ENCODE results near the gene RBM20.
A peak's percentile ranks its signal among the peaks of the same experiment; 100 is the strongest.

The RBM20 gene

DNA sequence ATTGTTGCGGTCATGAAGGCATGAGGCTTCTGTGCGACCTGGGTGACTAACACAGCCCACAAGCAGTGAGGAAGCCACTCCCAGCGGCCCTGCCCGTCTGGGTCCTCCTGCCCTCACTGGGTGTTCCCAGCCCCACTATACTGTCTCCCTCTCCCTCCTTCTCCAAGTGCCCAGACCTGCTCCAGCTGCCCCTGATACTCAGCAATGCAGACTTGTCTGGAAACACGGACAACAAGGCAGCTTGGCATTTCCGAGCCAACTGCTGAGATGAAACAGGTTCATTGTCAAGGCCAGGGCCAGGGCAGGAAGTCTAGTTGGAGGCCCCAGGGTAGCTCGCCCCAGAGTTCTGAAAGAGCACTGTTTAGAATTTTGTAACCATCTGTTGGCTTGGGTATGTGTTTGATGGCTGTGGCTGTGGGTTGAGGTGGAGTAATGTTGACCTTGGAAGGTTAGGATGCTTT, 95.7 kb downstream of the RBM20 start:
- DNase-seq (ENCODE audit: low spot score), result peak; percentile 94

DNA sequence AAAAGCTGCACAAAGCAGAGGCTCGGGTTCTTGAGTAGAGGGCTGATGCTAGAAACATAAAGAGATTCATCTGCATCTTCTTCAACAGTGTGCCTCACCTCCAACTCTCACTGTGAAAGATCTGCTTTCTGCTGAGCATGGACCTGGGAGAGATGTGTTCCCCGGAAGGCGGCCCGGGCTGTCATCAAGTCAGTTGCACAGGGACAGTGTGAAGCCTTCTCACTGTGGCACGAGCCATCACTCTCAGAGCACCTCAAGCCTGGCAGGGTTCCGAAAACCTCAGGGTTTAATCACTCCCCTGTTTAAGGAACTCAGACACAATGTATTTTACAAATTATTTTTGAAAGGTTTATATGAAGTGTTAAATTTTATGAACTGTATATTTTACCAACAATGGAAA, 98.7 kb downstream of the RBM20 start:
- DNase-seq (ENCODE audit: low spot score), result no peak

DNA sequence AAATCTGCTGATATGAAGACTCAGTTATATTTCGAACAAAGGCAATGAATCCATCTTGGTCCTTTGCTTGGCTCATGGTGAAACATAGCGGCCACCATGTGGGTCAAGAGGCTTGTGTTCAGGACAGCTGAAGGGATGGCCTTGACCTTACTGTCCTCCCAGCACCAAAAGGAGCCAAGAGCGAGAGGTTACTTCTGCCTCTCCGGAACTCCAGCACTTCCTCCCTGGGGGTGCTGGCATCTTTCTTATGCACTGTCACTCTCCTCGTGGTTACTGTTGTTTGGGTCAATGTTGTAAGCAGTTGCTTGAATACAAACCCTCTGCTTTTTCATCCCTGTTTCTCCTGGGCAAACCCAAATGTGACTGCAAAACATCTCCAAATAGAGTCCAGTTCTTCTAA, 100.6 kb downstream of the RBM20 start:
- DNase-seq (ENCODE audit: low spot score), result no peak

DNA sequence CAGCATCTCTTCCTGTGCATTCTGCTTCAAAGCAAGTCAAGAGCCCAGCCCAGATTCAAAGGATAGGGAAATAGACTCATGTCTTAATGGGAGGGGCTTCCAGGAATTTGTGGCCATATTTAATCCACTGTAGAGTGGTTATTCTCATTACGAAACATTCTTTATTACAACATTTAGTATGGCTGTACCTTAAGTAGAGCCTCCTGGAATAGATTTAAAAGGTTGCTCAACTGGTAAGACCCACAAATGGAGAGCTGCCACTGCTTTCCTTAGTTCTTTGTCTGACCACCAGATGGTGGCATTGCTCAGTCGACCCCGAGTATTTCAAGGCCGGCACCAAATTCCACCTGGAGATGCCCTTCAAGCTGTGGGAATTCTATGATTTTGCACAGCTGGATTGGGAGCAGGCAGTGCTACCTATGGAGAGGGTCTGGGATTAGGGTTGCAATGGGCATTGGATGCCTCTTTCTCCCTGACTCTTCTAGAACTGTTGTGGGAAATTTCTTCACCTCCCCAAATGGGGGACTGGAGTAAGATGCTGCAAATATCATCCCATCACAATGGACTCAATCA, 102.2 kb downstream of the RBM20 start:
- DNase-seq (ENCODE audit: low spot score), result peak; percentile 73

DNA sequence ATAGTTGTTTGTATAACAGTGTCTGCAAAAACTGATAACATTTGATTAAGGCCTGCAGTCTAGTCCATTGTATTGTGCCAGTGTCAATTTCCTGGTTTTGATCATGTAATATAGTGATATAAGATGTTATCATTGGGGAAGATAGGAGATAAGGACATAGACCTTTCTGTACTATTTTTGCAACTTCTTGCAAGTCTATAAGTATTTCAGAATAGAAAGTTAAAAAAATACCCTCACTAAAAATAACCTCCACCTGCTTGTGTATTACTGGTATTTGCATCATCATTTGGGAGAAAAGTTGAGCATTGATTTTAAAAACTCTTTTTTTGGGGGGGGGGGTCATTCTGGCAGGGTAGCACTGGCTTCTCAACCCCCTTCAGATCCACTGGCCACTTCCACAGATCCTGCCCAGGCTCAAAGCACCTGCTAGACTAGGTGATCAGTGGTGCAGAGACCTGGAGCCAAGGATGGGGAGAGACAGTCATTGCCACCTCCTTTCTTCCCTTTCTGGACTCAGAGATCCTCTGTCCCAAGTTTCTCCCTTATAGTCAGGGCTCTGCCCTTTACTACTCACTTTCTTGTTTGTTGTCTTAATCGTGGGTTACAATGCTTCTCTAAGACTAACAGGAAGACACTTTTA, 103.0 kb downstream of the RBM20 start:
- no peak for DNase-seq (ENCODE audit: low spot score)

DNA sequence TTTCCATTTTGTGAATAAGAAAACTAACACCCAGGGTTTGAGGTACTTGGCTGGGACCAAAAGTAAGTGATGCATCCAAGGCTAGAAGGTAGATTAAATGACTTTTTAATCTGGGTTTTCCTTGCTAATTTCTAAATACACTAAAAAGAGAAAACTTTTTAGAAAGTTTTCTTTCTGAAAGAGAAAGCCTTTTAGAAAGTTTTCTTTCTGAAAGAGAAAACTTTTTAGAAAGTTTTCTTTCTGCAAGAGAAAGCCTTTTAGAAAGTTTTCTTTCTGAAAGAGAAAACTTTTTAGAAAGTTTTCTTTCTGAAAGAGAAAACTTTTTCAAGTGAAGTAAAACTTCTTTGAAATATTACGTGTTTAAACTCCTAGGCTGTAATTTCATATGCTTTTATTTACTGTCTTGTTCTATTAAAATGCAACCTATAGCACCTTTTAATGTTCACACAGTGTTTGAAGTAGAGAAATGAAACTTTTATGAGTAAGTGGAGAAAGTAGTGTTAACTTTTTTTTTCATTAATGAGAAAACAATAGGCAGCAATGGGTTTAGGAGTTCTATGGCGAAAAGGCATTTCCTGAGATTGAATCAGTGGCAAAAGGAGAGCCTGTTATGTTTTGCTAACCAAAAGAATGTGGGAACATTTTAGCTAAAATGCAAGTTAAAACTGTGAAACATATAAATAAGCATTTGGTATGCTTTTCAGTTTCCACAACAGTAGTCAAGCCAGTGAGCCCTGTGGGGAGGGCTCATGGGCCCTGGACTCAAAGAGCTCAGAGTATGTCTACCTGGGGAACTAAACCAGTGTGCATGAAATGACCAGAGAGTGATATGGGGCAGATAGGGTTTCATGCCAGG, 103.7 kb downstream of the RBM20 start:
- no peak for DNase-seq (ENCODE audit: low spot score)

DNA sequence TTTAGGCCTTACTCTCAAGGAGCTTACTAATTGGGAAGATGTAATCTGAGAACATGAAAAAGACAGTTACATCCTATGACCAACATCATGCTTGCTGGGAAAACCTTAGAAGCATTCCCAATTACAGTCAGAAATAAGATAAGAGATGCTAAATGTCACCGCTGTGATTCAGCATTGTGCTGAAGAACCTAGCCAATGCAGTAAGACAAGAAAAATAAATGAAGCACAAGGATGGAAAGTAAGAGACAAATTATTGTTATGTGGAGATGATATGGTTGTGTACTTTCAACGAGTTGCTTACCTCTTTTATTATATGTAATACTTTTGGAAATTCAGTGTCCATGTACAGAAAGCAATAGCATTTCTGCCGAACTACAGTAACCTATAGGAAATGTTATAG, 104.8 kb downstream of the RBM20 start:
- no peak for DNase-seq (ENCODE audit: low spot score)

DNA sequence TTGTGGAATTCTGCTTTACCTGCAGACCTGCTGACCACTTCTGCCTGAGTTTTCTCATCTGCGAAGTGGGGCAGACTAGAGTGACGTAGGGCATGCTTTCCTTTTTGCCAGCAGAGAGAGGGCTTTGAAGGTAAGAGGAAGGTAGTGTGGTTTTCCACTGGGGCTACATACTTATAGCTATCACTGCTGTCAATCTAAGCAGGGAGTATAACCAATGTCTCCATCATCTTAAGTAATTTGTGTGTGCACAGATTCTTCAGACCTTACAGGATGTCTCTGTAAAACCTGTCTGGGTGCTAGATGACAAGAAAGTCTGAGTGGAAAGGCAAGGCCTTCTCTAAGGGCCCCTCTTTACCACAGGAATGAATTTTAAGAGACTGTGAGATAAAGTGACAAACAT, 106.8 kb downstream of the RBM20 start:
- DNase-seq (ENCODE audit: low spot score), result no peak

DNA sequence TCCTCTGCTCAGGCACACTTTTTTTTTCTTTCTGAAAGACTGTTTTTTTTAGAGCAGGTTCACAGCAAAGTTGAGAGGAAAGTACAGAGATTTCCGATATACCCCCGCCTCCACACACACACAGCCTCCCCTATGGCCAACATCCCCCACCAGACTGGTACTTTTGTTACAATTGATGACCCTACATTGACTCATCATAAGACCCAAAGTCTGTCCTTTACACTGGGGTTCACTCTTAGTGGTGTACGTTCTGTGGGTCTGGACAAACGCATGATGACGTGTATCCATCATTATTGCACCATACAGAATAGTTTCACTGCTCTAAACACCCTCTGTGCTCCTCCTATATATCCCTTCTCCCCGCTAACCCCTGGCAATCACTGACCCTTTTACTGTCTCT, 107.7 kb downstream of the RBM20 start:
- DNase-seq (ENCODE audit: low spot score), result no peak

DNA sequence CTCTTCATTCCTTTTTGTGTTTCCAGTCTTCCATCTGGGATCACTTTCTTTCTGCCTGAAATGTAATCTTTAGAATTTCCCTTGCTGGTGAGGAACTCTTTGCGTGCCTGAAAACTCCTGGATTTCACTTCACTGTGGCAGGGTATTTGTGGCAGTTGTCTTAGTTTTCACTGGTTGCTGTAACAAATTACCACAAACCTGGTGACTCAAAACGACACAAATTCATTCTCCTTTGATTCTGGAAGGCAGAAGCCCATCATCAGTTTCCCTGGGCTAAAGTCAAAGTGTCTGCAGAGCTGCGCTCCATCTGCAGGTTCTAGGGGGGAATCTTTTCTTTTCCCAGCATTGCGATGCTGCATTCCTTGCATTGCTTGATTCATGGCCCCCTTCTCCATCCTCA, 109.3 kb downstream of the RBM20 start:
- no peak for DNase-seq (ENCODE audit: low spot score)

DNA sequence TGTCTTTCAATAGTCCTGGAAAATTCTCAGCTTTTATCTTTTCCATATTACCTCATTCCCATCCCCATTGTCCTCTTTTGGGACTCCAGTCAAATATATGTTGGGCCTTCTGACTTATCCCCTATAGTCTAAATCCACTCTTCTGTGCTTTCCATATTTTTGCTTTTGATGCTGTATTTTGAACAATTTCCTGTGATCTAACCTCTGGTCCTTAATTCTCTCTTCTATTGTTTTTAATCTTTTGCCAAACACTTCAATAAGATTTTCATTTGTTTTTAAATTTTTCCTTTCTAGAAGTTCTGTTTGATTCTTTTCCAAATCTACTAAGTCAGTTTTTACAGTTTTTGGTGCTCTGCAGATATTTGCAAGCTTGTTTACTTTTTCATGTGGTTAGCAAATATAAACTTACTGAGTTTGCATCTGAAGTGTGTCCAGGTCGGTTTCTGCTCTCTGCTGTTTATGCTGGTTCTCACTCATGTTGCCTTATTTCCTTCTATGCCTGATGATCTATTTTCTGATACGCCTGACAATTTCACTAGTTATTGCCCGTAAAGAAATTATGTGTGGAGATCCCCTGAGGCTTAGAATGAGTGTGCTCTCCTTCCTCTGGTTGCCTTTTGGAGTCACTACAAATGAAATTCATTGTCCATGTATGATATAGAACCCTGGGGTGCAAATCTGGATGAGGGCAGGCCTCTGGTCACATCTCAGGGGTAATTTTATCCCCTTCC, 110.4 kb downstream of the RBM20 start:
- DNase-seq (ENCODE audit: low spot score), result no peak

DNA sequence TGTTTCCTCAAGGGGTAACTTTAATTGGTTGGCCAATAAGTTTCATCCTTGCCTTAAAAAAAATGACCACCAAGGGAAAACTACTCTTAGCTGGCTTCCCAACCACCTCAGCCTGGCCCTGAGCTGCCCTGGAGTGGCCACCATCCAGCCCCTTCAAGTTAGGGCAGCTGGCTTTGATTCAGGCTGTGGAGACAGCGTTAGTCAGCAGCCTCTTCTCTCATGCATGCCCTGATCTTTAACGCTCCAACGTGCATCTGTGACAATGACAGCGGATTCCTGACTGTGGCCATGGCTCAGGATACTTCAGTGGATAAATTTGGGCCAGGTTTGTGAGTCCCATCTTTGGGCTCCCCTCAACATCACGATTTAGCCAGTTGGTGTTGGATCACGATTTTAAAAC, 111.6 kb downstream of the RBM20 start:
- no peak for DNase-seq (ENCODE audit: low spot score)

DNA sequence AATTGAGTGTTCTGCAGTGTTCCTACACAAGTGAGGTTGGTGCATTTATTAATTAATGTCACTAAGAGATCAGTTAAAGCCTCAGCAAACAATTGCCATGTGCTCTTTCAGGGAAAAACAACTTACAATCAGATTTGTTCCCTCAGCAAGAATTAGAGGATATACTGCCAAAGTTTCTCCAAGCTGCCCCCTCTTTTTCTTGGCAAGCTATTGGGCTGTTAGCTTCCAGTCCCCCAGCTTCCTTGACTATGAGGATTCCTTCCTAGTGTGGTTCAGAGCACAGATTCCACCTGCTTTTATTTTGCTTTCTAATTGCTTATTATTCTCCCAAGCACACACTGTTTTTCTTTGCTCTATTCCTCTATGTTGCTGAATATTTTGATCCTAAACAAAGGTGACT, 112.7 kb downstream of the RBM20 start:
- DNase-seq (ENCODE audit: low spot score), result no peak

DNA sequence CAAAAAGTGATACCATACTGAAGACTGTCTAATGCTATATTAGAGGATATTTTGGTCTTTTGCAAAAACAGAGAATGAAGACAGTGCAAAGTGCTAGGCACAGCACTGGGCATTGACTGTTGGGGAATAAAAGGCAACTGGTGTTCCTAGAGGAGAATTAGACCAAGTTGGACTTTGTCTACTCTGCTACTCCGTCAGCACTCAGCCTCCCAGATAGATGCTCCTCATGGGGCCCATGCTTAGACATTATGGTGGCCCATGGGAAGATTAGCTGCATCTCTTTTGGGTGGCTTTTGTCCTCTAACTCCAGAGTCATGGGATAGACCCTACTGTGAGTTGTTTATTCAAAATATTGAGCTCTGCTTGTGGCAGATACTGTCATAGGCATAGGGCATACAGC, 113.5 kb downstream of the RBM20 start:
- no peak for DNase-seq (ENCODE audit: low spot score)

DNA sequence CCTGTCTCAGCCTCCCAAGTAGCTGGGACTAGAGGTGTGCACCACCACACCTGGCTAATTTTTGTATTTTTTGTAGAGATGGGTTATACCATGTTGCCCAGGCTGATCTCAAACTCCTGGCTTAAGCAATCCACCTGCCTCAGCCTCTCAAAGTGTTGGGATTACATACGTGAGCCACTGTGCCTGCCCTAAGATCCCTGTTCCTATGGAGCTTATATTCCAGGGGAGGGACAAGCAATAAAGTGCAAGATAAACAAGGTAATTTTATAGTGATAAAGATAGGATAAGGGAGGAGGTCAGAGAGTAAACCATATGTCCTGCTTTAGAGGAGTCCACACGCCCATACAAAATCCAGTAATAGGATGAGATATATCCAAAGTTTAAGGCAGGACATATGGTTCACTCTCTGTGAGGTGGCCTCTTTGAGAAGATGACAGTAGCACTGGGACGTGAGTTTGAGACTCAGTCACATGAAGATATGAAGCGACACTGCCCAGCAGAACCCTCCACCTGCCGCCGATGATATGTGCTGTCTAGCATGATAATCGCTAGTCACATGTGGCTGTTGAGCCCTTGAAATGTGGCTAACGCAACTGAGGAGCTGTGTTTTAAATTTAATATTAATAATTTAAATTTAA, 114.1 kb downstream of the RBM20 start:
- no peak for DNase-seq (ENCODE audit: low spot score)

DNA sequence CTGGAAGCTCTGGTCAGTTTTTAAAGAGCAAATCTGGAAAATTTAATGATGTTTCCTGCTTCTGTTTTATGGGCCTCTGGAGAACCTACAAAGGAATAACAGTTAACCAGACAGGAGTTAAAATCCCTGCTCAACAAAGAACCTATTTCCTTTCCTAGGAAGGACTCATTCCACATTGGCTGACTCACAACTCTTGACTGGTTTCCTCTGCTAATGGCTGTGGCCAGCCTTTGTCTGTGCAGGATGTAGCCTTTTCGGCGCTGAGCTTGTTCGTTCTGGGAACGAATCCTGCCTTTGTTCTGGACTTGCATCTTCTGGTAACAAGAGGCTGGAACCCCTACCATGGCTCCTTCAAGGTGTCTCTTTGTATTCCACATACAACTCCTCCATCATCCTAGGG, 114.8 kb downstream of the RBM20 start:
- peak; percentile 72 for DNase-seq (ENCODE audit: low spot score)

DNA sequence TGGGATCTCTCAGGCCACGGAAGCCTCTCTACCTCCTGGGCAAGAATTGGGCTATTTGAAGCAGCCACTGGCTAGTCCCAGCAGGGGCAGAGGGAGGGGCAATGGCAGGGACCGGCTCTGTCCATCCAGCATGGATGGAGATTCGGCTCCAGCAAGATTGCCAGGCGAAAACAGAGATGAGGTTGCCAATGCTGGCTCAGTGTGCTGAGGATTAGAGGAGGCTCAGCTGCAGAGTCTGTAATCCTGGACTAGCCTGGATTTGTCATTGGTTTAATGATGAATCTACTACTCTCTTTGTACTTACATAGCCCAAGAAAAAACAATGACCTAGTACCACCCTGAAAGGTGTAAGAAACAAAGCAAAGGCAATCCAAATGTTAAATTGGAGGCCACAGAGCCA, 115.4 kb downstream of the RBM20 start:
- no peak for DNase-seq (ENCODE audit: low spot score)

DNA sequence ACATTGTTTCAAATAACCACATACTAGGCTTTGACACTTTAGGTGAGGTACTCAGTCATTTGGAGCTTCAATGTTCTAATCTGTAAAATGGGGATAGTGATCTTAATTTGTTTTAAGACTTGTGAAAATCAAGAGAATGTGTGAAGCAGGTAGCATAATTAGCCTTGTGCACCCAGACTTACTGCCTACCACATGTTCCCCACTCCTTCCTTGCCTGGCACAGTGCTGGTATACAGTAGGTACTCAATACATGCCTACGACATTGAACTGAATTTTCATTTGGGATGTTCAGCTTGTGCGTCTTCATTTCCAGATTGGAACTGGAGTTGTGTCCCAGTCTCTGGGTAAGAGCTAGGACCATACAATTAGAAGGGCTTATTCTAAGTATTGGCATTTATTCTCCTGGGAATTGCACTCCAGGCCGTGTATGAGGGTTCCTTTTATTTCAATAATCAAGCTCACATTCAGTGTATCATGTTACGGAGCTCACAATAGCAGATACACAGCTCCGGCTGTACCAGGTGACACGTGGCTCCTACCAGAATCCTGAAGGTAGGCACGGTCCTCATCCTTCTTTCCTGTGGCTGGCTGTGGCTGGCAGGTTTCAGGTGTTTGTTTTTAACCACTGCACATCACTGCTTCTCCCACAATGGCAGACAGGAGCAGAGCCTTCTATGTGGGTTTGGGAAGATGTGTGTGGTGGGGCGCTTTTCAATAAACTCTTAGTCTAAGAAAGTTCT, 118.1 kb downstream of the RBM20 start:
- DNase-seq (ENCODE audit: low spot score), result no peak

DNA sequence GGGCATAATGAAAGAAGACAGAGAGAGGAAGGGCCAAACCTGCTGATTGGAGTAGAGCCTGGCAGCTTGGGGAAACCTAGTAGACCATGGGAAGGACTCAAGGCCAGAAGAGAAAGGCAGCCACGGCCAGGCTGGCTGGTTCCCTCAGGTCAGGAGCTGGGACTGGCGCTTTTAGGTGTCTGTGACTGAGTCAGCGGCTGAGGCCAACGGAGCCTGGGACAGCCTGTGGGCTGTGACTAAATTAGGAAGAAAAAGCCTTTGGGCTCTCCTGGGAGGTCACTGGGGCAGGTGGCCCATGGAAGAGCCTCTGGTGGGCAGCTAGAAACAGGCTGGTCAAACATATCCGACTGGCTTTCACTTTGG, 118.7 kb downstream of the RBM20 start:
- no peak for DNase-seq (ENCODE audit: low spot score)

DNA sequence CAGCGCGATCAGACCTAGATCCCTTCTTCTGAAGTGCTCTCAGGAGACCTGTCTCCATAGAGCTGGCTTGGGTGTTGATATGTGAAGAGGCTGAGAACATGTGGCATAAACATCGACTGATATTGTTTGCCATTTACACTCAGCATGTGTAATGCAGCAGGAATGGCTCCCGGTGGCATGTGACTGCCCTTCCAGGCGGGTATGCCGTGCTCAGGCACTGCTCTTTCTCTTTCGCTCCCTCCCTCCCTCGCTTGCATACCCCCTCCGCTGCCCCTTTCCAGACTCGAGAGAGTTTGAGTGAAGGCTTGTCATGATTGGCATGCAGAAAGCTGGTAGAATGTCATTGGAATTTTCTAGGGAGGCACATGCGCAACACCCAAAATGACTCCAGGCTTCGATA, 120.2 kb downstream of the RBM20 start:
- DNase-seq (ENCODE audit: low spot score), result no peak

DNA sequence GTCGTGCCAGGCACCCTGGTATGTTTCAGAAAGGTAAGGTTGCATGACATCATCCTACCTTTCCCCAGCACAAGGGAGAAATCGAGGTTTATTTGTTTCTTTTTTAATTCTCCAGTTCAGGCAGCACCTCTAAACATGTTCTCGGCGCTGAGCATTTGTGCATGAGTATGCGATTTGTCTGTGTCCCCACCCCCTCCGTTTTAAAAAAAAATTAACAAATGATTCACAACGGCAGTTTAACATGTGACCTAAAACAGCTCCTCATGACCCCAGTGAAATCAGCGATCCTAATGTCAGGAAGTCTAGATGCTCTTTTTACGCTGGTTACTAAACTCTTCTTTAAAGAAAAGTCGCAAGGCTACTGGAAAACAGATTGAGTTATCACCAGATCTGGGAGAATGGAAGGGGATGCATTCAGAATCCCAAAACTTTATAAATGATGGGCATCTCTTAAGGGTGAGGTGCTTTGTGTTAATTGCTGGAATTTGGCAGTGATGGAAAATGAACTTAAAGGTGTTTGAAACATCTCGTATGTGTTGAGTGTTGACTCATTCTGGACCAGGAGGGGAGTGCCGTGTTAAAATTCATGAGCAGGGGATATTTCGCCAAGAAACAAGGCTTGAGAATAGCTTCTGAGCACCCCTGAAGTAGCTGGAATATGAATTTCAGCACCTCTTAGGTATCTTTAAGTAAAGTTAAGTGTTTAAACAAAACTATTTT, 120.8 kb downstream of the RBM20 start:
- DNase-seq (ENCODE audit: low spot score), result no peak
